Vagina (tissue), 2 donors: Measurements from ENCODE around the gene ANKRD44. TPM values are rescaled to one million over a fixed set of nuclear protein-coding genes. Genes with fewer than 3 reads are reported as not detected.

Experiments
- DNase-seq, 2 donors: peaks; one replicate each; pipeline ENCODE4 v3.0.0-alpha.2; 2017; ENCODE audit errors: extremely low spot score in 2 of 2
- H3K27ac ChIP-seq: fragments of 200-600 bp; sonication (generic); one replicate; pipeline ENCODE4 v1.5.1; 2019
- H3K27me3 ChIP-seq: fragments of 200-600 bp; sonication (generic); one replicate; pipeline ENCODE4 v1.5.1; 2019
- H3K36me3 ChIP-seq, 2 donors: fragments of 200-600 bp; sonication (generic); one replicate each; pipeline ENCODE4 v1.5.1; 2017 to 2019
- H3K4me1 ChIP-seq: fragments of 200-600 bp; sonication (generic); one replicate; pipeline ENCODE4 v1.5.1; 2019
- H3K4me3 ChIP-seq, 2 donors: fragments of 200-600 bp; sonication (generic); 1 replicate in 1 of 2; 2 replicates in 1 of 2; pipeline ENCODE4 v1.5.1; 2016 to 2019
- H3K9me3 ChIP-seq: fragments of 200-600 bp; sonication (generic); one replicate; pipeline ENCODE4 v1.5.1; 2019
- POLR2A ChIP-seq, 2 donors: fragments of 450-650 bp; IDR thresholded peaks; one replicate each; pipeline ENCODE4 v1.6.1; 2017; ENCODE audit warnings: antibody characterized with exemption in 2 of 2, mild to moderate bottlenecking in 2 of 2, moderate library complexity in 2 of 2
- POLR2AphosphoS5 ChIP-seq, 2 donors: sonication (generic); formaldehyde crosslinking; IDR thresholded peaks; one replicate each; pipeline ENCODE4 v1.9.0; 2017; ENCODE audit warnings: antibody characterized with exemption in 2 of 2, mild to moderate bottlenecking in 2 of 2, low read depth in 1 of 2; ENCODE audit not compliant: insufficient read depth in 1 of 2
- intact Hi-C: fragments of 100-400 bp; cut with DNase I; formaldehyde crosslinking; loops from one replicate; pipeline ENCODE4 v1.15.1; 2023
- total RNA-seq: library from RNA; depleted of rRNA; stranded (reverse); fragments of >200 nt; gene quantifications from one replicate; pipeline ENCODE4 v1.2.3, GENCODE V29; 2016
- TF ChIP-seq, protein P1 (sequence below), 3 experiments: fragments of 450-650 bp in 2 of 3; fragments of 200-600 bp in 1 of 3; sonication (generic) in 1 of 3; IDR thresholded peaks; one replicate each; pipeline ENCODE4 v1.5.1; 2017 to 2019; ENCODE audit warnings: antibody characterized with exemption in 3 of 3, mild to moderate bottlenecking in 2 of 3, moderate library complexity in 2 of 3

Gene ANKRD44
- total RNA-seq, 1 donor from 2014 or later: 46.4 TPM

DNA sequence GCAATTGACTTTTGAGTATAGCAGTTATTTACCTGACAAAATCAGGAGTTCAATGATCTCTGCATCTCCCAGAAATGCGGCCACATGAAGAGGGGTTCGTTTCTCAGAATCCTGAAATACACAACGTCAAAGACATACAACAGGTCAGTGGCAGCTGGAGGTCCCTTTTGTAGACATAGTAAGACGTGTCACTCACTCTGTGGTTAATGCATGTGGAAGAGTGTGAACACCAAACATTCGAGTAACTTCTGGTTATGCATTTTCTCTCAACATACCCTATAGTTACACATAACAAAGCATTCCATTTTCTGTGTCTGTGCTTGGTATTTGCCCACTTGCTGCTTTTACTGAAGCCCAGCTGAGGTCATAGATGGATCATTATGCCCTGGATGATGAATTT, 163.6 kb downstream of the ANKRD44 start:
- Histone ChIP-seq H3K4me1 (no peaks in the 10 kb centered on the region), H3K36me3 (no peaks in the 10 kb centered on the region), H3K9me3 (no peaks in the 10 kb centered on the region), H3K4me3 (no peak overlapping the region), H3K27ac (no peak overlapping the region), H3K27me3 (no peaks in the 10 kb centered on the region)
- intact Hi-C loops: no loop called here
- TF ChIP-seq POLR2AphosphoS5 (IDR thresholded peaks at IDR 0.05; ENCODE audit: insufficient read depth in 1 of 2, low read depth in 1 of 2): no peak
- TF ChIP-seq, protein P1, sequence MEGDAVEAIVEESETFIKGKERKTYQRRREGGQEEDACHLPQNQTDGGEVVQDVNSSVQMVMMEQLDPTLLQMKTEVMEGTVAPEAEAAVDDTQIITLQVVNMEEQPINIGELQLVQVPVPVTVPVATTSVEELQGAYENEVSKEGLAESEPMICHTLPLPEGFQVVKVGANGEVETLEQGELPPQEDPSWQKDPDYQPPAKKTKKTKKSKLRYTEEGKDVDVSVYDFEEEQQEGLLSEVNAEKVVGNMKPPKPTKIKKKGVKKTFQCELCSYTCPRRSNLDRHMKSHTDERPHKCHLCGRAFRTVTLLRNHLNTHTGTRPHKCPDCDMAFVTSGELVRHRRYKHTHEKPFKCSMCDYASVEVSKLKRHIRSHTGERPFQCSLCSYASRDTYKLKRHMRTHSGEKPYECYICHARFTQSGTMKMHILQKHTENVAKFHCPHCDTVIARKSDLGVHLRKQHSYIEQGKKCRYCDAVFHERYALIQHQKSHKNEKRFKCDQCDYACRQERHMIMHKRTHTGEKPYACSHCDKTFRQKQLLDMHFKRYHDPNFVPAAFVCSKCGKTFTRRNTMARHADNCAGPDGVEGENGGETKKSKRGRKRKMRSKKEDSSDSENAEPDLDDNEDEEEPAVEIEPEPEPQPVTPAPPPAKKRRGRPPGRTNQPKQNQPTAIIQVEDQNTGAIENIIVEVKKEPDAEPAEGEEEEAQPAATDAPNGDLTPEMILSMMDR (IDR thresholded peaks at IDR 0.05): no peak
- TF ChIP-seq POLR2A (IDR thresholded peaks at IDR 0.05): no peak
- DNase-seq: no peak

DNA sequence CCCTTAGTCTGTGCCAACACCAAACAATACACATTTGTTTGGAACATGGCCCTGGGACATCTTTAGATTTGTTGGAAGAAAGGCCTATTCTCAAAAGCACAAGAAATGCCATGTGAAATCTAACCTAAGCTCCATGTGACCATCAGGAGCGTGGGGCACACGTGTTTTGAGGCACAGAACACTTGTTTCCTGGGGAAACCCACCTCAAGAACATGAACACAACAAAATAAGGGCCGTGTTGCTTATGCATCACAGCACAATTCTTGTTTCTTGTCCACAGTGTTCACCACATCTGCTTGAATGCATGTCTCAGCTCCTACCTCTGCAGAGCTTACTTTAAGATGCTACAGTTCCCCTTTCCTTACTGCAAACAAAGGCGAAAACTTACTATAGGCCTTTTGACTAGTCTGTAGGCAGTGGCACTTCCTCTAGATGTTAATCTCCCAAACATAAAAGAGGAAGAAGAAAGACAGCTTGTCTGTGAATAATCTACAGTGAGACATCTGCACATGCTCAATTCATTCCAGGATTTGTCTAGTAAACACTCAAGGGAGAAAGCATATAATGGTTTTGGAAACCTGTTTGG, 165.0 kb downstream of the ANKRD44 start:
- intact Hi-C loops: no loop called here
- TF ChIP-seq POLR2AphosphoS5 (IDR thresholded peaks at IDR 0.05; ENCODE audit: insufficient read depth in 1 of 2, low read depth in 1 of 2): peak in 1 of 2 donors; percentile 66
- TF ChIP-seq, protein P1 (IDR thresholded peaks at IDR 0.05): no peak
- TF ChIP-seq POLR2A (IDR thresholded peaks at IDR 0.05): no peak
- Histone ChIP-seq H3K27ac (no peak overlapping the region), H3K36me3 (no peaks in the 10 kb centered on the region), H3K9me3 (no peaks in the 10 kb centered on the region), H3K4me1 (no peaks in the 10 kb centered on the region), H3K27me3 (no peaks in the 10 kb centered on the region), H3K4me3 (no peak overlapping the region)
- DNase-seq: no peak

DNA sequence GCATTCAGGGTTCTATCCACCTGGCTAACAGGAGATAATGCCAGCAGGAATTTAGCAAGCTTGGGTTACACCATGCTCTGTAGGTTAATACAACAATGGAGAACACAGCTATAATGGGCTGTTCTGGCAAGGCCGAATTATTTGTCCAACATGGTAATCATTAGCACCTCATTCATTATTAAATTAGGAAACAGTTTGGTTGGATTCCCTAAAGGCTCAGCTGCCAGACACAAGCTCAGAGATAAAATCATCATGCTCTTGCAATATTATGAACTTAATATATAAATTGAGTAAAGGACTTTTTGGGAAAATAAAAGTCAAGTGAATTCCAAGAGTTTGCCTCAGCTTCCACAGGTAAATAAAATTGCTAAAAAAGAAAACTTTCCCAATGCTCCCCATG, 166.4 kb downstream of the ANKRD44 start:
- no peak overlapping the region for H3K4me3 ChIP-seq
- H3K27me3 ChIP-seq: no peaks in the 10 kb centered on the region
- H3K27ac ChIP-seq: no peak overlapping the region
- intact Hi-C loops: no loop called here
- H3K4me1 ChIP-seq: no peaks in the 10 kb centered on the region
- H3K36me3 ChIP-seq: no peaks in the 10 kb centered on the region
- no peak for DNase-seq
- TF ChIP-seq, protein P1 (IDR thresholded peaks at IDR 0.05): no peak
- TF ChIP-seq POLR2AphosphoS5 (IDR thresholded peaks at IDR 0.05; ENCODE audit: insufficient read depth in 1 of 2, low read depth in 1 of 2) (no peak), POLR2A (IDR thresholded peaks at IDR 0.05) (no peak)
- H3K9me3 ChIP-seq: no peaks in the 10 kb centered on the region

DNA sequence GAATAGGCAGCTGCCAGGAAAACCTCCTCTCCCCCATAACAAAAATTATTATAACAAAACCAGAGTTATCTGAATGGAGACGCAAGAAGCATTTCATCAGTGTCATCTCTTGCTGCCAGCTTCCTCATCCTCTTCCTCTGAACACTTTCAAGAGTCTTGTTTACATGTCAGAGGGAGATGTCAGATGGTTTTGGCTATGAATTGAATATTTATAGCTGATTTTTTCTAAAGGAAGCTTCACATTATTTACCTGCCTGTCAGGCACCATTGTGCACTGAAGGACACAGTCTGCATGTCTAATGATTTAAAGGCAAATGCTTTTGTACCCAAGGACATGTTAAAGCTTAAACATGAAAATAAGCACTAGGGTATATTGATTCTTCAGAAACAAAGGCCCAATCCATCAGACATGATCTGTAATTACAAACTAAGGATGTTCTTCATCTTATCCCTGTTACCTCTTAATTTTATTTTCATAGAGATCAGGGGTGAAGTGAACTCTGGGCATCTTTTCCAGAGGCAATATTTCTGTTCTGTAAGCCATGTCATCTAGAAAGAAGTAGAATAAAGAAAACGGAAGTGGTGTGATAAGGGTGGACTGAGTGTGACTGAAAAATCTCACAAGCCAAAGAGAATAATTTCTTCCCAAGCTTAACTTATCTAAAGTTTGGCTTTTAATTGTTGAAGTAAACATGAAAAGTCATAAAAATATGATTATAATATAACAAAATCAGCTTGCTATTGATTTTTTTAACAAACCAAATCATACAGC, 168.7 kb downstream of the ANKRD44 start:
- no peaks in the 10 kb centered on the region for H3K36me3 ChIP-seq
- intact Hi-C loops: no loop called here
- TF ChIP-seq, protein P1 (IDR thresholded peaks at IDR 0.05): no peak
- TF ChIP-seq POLR2AphosphoS5 (IDR thresholded peaks at IDR 0.05; ENCODE audit: insufficient read depth in 1 of 2, low read depth in 1 of 2) (no peak), POLR2A (IDR thresholded peaks at IDR 0.05) (no peak)
- no peaks in the 10 kb centered on the region for H3K27me3 ChIP-seq
- peaks cover 10% of the 10 kb centered on the region for H3K4me1 ChIP-seq
- no peaks in the 10 kb centered on the region for H3K9me3 ChIP-seq
- no peak overlapping the region for H3K4me3 ChIP-seq
- no peak for DNase-seq
- no peak overlapping the region for H3K27ac ChIP-seq

DNA sequence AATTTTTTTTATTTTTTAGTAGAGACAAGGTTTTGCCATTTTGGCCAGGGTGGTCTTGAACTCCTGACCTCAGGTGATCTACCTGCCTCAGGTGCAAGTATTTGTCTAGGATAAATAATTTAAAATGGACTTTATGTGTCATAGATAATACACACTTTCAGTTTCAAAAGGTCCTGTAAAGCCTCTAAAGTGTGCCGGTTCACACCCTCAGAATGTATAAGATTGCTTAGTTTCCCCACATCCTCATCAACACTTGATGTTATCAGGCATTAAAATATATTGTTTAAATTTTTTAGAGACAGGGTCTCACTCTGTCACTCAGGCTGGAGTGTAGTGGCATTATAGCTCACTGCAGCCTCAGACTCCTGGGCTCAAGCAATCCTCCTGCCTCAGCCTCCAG, 170.5 kb downstream of the ANKRD44 start:
- no peak for TF ChIP-seq POLR2AphosphoS5 (IDR thresholded peaks at IDR 0.05; ENCODE audit: insufficient read depth in 1 of 2, low read depth in 1 of 2)
- TF ChIP-seq, protein P1 (IDR thresholded peaks at IDR 0.05): no peak
- no peak for TF ChIP-seq POLR2A (IDR thresholded peaks at IDR 0.05)
- Histone ChIP-seq H3K27me3 (no peaks in the 10 kb centered on the region), H3K36me3 (no peaks in the 10 kb centered on the region), H3K4me3 (no peak overlapping the region), H3K9me3 (no peaks in the 10 kb centered on the region), H3K4me1 (peaks cover 10% of the 10 kb centered on the region), H3K27ac (no peak overlapping the region)
- intact Hi-C loops: no loop called here
- DNase-seq: no peak
